ENCODE data around the gene CHCHD6.
A peak's percentile ranks its signal among the peaks of the same experiment; 100 is the strongest.

CHCHD6 gene

GRCh38 chr3:126961191-126961790, 257.3 kb downstream of the CHCHD6 start:
- TF ChIP-seq CTCF (IDR thresholded peaks at IDR 0.05; ENCODE audit: insufficient read depth, low read depth, low read length, missing control alignments) = no peak
- peak; percentile 89 for DNase-seq (ENCODE audit: low read depth)
- H3K4me3 ChIP-seq (ENCODE audit: low read length) = no peak overlapping the region

- no peak for TF ChIP-seq CTCF (IDR thresholded peaks at IDR 0.05; ENCODE audit: insufficient read depth, low read depth, low read length, missing control alignments)
- no peak overlapping the region for H3K4me3 ChIP-seq (ENCODE audit: low read length)
- DNase-seq (ENCODE audit: low read depth) = no peak
Measured at GRCh38 chr3:126961791-126962461, 257.9 kb downstream of the CHCHD6 start.

- TF ChIP-seq CTCF (IDR thresholded peaks at IDR 0.05; ENCODE audit: insufficient read depth, low read depth, low read length, missing control alignments) = no peak
- H3K4me3 ChIP-seq (ENCODE audit: low read length) = no peak overlapping the region
- DNase-seq (ENCODE audit: low read depth) = no peak
Measured at GRCh38 chr3:126962756-126963155, 258.7 kb downstream of the CHCHD6 start.

GRCh38 chr3:126963261-126964190, 259.5 kb downstream of the CHCHD6 start:
- no peak for TF ChIP-seq CTCF (IDR thresholded peaks at IDR 0.05; ENCODE audit: insufficient read depth, low read depth, low read length, missing control alignments)
- H3K4me3 ChIP-seq (ENCODE audit: low read length) = no peak overlapping the region
- no peak for DNase-seq (ENCODE audit: low read depth)

- TF ChIP-seq CTCF (IDR thresholded peaks at IDR 0.05; ENCODE audit: insufficient read depth, low read depth, low read length, missing control alignments) = no peak
- no peak for DNase-seq (ENCODE audit: low read depth)
Measured at GRCh38 chr3:126964261-126964660, 260.2 kb downstream of the CHCHD6 start.

GRCh38 chr3:126964950-126965349, 260.9 kb downstream of the CHCHD6 start:
- TF ChIP-seq CTCF (IDR thresholded peaks at IDR 0.05; ENCODE audit: insufficient read depth, low read depth, low read length, missing control alignments) = no peak
- DNase-seq (ENCODE audit: low read depth) = no peak
- no peak overlapping the region for H3K4me3 ChIP-seq (ENCODE audit: low read length)

More at GRCh38 chr3:126964261-126964660, 260.2 kb downstream of the CHCHD6 start:
- no peak overlapping the region for H3K4me3 ChIP-seq (ENCODE audit: low read length)

Data from epithelial cell of esophagus (primary cell).